Measurements from ENCODE around the gene MICAL2. TPM values are rescaled to one million over a fixed set of nuclear protein-coding genes. Genes with fewer than 3 reads are reported as not detected.

The MICAL2 gene
- total RNA-seq, 2 donors from 2014 or later: 1.5 to 1.9 TPM

GRCh38 chr11:12085371-12086251, 24.8 kb upstream of the MICAL2 start:
- peaks cover 7% of the 10 kb centered on the region for H3K4me1 ChIP-seq (ENCODE audit: control insufficient read depth, insufficient read depth, low read length)
- DNase-seq: no peak
- no peaks in the 10 kb centered on the region for H3K27me3 ChIP-seq (ENCODE audit: control insufficient read depth, insufficient read depth, low read length, poor library complexity, severe bottlenecking)
- no peak overlapping the region for H3K4me3 ChIP-seq (ENCODE audit: low read length)
- TF ChIP-seq, protein P1, sequence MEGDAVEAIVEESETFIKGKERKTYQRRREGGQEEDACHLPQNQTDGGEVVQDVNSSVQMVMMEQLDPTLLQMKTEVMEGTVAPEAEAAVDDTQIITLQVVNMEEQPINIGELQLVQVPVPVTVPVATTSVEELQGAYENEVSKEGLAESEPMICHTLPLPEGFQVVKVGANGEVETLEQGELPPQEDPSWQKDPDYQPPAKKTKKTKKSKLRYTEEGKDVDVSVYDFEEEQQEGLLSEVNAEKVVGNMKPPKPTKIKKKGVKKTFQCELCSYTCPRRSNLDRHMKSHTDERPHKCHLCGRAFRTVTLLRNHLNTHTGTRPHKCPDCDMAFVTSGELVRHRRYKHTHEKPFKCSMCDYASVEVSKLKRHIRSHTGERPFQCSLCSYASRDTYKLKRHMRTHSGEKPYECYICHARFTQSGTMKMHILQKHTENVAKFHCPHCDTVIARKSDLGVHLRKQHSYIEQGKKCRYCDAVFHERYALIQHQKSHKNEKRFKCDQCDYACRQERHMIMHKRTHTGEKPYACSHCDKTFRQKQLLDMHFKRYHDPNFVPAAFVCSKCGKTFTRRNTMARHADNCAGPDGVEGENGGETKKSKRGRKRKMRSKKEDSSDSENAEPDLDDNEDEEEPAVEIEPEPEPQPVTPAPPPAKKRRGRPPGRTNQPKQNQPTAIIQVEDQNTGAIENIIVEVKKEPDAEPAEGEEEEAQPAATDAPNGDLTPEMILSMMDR (conservative IDR thresholded peaks at IDR 0.05): no peak
- H3K9ac ChIP-seq (ENCODE audit: extremely low read depth, low read length, poor library complexity, severe bottlenecking): no peak overlapping the region
- WGBS, 2 experiments (ENCODE audit: insufficient coverage in 1 of 2, insufficient read length in 1 of 2): 84 to 87% methylated on average over 8 to 11 of the region's 11 CpGs
- Mint-ChIP-seq H3K4me1 (peaks cover 8% of the 10 kb centered on the region), H3K4me3 (no peak overlapping the region), H3K27me3 (ENCODE audit: insufficient read depth) (peaks cover 8% of the 10 kb centered on the region), H3K27ac (no peak overlapping the region), H3K9me3 (no peaks in the 10 kb centered on the region), H3K36me3 (ENCODE audit: low read depth) (no peaks in the 10 kb centered on the region)
- H3K9me3 ChIP-seq (ENCODE audit: control insufficient read depth, low read length): no peaks in the 10 kb centered on the region
- H3K27ac ChIP-seq (ENCODE audit: low read depth, low read length): no peak overlapping the region
- H3K36me3 ChIP-seq (ENCODE audit: control insufficient read depth, insufficient read depth, low read length): no peaks in the 10 kb centered on the region

DNA sequence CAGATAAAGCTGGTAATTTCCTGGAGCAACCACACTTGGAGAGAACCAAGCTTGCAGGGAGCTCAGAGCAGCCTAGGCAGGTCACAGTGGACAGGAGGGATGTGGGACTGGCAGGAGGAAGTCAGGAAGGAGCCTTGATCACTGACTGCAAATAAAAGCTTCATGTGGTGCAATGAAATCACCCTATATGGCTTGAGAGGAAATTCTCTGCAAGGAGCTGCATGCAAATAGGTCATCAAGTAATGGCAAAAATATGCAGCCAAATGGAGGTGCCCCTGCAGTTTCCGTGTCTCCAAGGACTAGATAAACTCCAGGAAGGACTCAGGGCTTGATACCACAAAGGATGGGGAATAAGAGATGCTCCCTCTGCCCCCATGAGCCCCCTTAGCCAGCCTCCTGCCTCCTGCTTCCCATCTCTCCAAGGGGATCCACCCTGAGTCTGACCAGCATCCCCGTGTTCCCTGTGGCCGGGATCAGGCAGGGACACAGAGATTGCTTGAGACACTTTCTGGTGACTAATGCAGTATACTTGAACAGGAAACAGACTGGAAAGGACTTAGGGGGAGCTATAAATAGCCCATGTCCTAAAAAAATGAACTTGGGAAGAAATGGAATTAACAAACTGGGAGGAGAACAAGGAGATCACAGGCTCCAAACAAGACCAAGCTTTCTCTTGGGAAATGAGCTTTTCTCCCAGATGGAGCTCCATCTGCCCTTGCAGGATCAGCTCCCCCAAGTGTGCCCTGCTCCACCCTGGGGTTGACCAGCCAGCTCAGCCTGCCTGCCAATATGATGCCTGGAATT, 23.9 kb upstream of the MICAL2 start:
- Histone ChIP-seq H3K27me3 (ENCODE audit: control insufficient read depth, insufficient read depth, low read length, poor library complexity, severe bottlenecking) (no peaks in the 10 kb centered on the region), H3K4me3 (ENCODE audit: low read length) (no peak overlapping the region), H3K4me1 (ENCODE audit: control insufficient read depth, insufficient read depth, low read length) (peaks cover 7% of the 10 kb centered on the region), H3K9me3 (ENCODE audit: control insufficient read depth, low read length) (no peaks in the 10 kb centered on the region), H3K9ac (ENCODE audit: extremely low read depth, low read length, poor library complexity, severe bottlenecking) (no peak overlapping the region), H3K36me3 (ENCODE audit: control insufficient read depth, insufficient read depth, low read length) (no peaks in the 10 kb centered on the region), H3K27ac (ENCODE audit: low read depth, low read length) (no peak overlapping the region)
- Mint-ChIP-seq H3K9me3 (no peaks in the 10 kb centered on the region), H3K4me3 (no peak overlapping the region), H3K27me3 (ENCODE audit: insufficient read depth) (peaks cover 8% of the 10 kb centered on the region), H3K4me1 (peaks cover 8% of the 10 kb centered on the region), H3K36me3 (ENCODE audit: low read depth) (no peaks in the 10 kb centered on the region), H3K27ac (no peak overlapping the region)
- TF ChIP-seq, protein P1 (conservative IDR thresholded peaks at IDR 0.05): no peak
- 80 to 82% methylated on average over 3 of the region's 3 CpGs for WGBS, 2 experiments (ENCODE audit: insufficient coverage in 1 of 2, insufficient read length in 1 of 2)
- no peak for DNase-seq

DNA sequence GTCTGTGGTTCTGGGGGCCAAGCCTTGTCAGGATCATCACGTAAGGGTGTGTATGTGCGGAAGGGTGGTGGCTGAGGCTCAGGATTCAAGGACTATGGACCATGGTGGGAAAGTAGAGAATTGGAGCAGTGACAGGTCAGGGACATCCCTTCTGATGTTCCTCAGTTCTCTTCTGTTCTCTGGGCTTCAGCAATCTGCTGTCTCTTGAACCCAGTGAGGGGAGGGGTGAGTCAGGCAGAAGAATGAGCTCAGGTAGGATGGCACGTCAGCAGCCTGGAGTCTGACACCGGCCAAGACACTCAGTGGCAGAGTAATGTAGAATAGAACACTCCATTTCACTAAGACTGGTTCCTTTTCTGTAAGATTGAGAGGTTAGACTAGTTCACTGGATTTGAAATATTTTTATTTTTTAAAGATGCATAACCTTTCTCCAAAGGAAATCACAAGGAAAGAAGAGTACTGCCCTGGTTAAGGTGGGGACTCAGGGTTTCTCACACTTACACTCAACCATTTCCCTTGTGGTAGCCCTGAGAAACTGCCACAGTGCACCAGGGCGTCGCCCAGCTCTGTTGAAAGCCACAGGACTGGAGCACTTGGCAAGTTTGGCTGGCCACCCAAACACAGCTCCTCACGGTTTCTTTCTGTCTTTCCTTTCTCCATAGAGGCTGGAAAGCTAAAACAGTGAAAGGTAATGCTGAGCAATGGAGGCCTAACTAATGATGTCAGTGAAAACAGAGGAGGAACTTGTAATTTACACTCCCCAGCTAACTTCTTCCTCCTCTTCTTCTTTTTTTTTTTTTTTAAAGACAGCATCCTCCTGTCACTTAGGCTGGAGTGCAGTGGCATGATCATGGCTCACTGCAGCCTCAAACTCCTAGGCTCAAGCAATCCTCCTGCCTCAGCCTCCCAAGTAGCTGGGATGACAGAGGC, 23.1 kb upstream of the MICAL2 start:
- WGBS, 2 experiments (ENCODE audit: insufficient coverage in 1 of 2, insufficient read length in 1 of 2): 97 to 100% methylated on average over 5 to 7 of the region's 7 CpGs
- Mint-ChIP-seq H3K9me3 (no peaks in the 10 kb centered on the region), H3K27ac (no peak overlapping the region), H3K27me3 (ENCODE audit: insufficient read depth) (peaks cover 8% of the 10 kb centered on the region), H3K4me1 (peaks cover 15% of the 10 kb centered on the region), H3K36me3 (ENCODE audit: low read depth) (no peaks in the 10 kb centered on the region), H3K4me3 (no peak overlapping the region)
- no peaks in the 10 kb centered on the region for H3K27me3 ChIP-seq (ENCODE audit: control insufficient read depth, insufficient read depth, low read length, poor library complexity, severe bottlenecking)
- no peaks in the 10 kb centered on the region for H3K9me3 ChIP-seq (ENCODE audit: control insufficient read depth, low read length)
- no peak for DNase-seq
- no peak overlapping the region for H3K27ac ChIP-seq (ENCODE audit: low read depth, low read length)
- no peak overlapping the region for H3K9ac ChIP-seq (ENCODE audit: extremely low read depth, low read length, poor library complexity, severe bottlenecking)
- TF ChIP-seq, protein P1 (conservative IDR thresholded peaks at IDR 0.05): peak; percentile 49
- H3K4me1 ChIP-seq (ENCODE audit: control insufficient read depth, insufficient read depth, low read length): peaks cover 7% of the 10 kb centered on the region
- no peaks in the 10 kb centered on the region for H3K36me3 ChIP-seq (ENCODE audit: control insufficient read depth, insufficient read depth, low read length)
- no peak overlapping the region for H3K4me3 ChIP-seq (ENCODE audit: low read length)
